ENCODE data around the gene SLC16A2.

SLC16A2 gene

DNA sequence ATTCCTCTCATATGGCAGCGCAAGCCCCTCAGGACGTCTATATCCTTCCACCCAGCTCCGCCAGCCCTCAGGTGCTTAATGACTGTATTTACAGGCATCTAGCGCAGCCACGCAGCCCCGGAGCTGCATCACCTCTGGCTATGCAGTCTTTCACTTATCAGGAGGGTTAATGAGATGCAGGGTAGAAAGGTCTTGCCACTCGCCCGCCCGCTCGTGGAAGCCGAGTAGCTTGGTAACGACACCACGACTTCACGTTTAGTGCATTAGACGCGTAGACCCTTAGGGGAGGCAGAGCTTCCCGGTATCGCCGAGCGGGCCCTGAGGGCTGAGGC lies 1.5 kb upstream of the SLC16A2 start:
- Histone ChIP-seq H3K4me2 (ENCODE audit: low read depth, low read length) (peak overlapping the region; percentile 71), H3K27ac (ENCODE audit: low read length) (no peak overlapping the region), H3K79me2 (ENCODE audit: low read length) (no peaks in the 10 kb centered on the region), H3K9ac (ENCODE audit: low read length) (no peak overlapping the region), H3K36me3 (replicated peaks; ENCODE audit: insufficient read depth, low read length) (no peaks in the 10 kb centered on the region), H4K20me1 (ENCODE audit: insufficient read depth, low read length) (no peaks in the 10 kb centered on the region), H2AFZ (ENCODE audit: low read length) (peak overlapping the region; percentile 78), H3K4me1 (ENCODE audit: low read length) (no peaks in the 10 kb centered on the region), H3K9me3 (replicated peaks; ENCODE audit: insufficient read depth, low read length) (no peaks in the 10 kb centered on the region), H3K9me2 (replicated peaks; ENCODE audit: insufficient read depth, low read length) (no peaks in the 10 kb centered on the region), H3K4me3 (ENCODE audit: low read length) (peak overlapping the region; percentile 68), H3K27me3 (replicated peaks; ENCODE audit: insufficient read depth, low read length) (no peaks in the 10 kb centered on the region), H3F3A (ENCODE audit: insufficient read depth, low read length) (no peaks in the 10 kb centered on the region)
- no peak for DNase-seq
- no peak for TF ChIP-seq EZH2phosphoT487 (IDR thresholded peaks at IDR 0.05; ENCODE audit: low read length)
- TF ChIP-seq, protein P1, sequence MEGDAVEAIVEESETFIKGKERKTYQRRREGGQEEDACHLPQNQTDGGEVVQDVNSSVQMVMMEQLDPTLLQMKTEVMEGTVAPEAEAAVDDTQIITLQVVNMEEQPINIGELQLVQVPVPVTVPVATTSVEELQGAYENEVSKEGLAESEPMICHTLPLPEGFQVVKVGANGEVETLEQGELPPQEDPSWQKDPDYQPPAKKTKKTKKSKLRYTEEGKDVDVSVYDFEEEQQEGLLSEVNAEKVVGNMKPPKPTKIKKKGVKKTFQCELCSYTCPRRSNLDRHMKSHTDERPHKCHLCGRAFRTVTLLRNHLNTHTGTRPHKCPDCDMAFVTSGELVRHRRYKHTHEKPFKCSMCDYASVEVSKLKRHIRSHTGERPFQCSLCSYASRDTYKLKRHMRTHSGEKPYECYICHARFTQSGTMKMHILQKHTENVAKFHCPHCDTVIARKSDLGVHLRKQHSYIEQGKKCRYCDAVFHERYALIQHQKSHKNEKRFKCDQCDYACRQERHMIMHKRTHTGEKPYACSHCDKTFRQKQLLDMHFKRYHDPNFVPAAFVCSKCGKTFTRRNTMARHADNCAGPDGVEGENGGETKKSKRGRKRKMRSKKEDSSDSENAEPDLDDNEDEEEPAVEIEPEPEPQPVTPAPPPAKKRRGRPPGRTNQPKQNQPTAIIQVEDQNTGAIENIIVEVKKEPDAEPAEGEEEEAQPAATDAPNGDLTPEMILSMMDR (IDR thresholded peaks at IDR 0.05; ENCODE audit: low read length), result no peak

DNA sequence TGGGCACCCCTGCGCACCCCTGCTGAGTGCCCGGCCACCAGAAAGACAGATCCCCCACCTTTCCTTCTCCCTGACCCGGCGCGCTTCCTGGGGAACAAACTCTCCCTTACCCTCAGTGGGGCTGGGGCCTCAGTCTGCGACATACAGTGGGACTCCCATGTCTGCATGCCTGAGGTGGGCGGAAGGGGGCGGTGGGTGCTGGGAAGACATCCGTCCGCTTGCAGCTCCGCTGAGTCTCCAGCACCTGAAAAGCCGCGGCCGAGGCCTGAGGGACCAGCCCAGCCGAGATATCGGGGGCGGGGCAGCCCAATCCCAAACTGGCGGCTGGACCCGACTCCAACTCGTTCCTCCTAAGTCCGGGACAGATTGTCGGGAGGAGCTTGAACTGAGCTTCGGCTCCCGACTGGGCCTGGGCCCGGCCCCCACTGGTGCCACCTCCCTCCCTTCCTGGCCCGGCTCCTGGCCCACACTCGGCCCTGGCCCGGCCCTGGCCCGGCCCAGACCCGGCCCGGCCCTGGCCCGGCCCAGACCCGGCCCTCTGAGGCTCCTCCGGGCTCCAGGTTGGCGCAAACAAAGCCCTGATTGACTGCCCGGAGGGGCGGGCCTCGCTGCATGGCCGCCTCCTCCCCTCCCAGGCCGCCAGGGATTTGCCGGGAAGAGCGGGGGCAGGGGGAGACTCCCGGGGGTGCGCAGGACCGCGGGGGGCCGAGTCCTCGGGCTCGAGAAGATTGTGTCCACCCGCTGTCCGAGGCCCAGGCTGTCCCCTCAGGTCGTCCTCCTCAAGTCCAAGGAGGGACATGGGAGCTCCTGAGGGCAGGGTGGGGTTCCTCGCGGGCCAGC lies 877 bp upstream of the SLC16A2 start:
- Histone ChIP-seq H3K9me2 (replicated peaks; ENCODE audit: insufficient read depth, low read length) (no peaks in the 10 kb centered on the region), H3K36me3 (replicated peaks; ENCODE audit: insufficient read depth, low read length) (no peaks in the 10 kb centered on the region), H3K27ac (ENCODE audit: low read length) (no peak overlapping the region), H3K4me2 (ENCODE audit: low read depth, low read length) (peak overlapping the region; percentile 71), H3K27me3 (replicated peaks; ENCODE audit: insufficient read depth, low read length) (no peaks in the 10 kb centered on the region), H2AFZ (ENCODE audit: low read length) (peak overlapping the region; percentile 78), H4K20me1 (ENCODE audit: insufficient read depth, low read length) (no peaks in the 10 kb centered on the region), H3K9me3 (replicated peaks; ENCODE audit: insufficient read depth, low read length) (no peaks in the 10 kb centered on the region), H3F3A (ENCODE audit: insufficient read depth, low read length) (no peaks in the 10 kb centered on the region), H3K9ac (ENCODE audit: low read length) (peak overlapping the region; percentile 49), H3K4me3 (ENCODE audit: low read length) (peak overlapping the region; percentile 68), H3K4me1 (ENCODE audit: low read length) (no peaks in the 10 kb centered on the region), H3K79me2 (ENCODE audit: low read length) (no peaks in the 10 kb centered on the region)
- TF ChIP-seq, protein P1 (IDR thresholded peaks at IDR 0.05; ENCODE audit: low read length), result no peak
- TF ChIP-seq EZH2 (optimal IDR thresholded peaks at IDR 0.05; ENCODE audit: low read depth, low read length) (no peak), EZH2phosphoT487 (IDR thresholded peaks at IDR 0.05; ENCODE audit: low read length) (no peak)
- DNase-seq, result no peak

DNA sequence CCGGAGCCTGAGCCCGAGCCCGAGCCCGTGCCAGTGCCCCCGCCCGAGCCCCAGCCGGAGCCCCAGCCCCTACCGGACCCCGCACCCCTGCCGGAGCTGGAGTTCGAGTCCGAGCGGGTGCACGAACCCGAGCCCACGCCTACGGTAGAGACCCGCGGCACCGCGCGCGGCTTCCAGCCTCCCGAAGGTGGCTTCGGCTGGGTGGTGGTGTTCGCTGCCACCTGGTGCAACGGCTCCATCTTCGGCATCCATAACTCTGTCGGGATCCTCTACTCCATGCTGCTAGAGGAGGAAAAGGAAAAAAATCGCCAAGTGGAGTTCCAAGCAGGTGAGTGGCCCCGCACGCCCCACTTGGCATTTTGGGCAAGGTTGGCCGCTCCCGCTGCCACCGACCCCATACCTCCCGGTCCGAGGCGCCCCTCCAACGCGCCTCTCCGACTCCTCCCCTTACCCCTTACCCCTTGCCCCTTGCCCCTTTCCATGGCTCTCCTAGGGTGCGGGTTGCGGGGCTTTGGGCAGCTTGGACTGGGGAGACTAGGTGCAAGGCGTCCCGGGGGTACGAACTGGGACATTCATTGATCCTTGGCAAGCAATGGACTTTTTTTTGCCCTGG lies 553 bp downstream of the SLC16A2 start:
- no peaks in the 10 kb centered on the region for H3K9me2 ChIP-seq (replicated peaks; ENCODE audit: insufficient read depth, low read length)
- H3K4me1 ChIP-seq (ENCODE audit: low read length), result no peaks in the 10 kb centered on the region
- H3K27ac ChIP-seq (ENCODE audit: low read length), result no peak overlapping the region
- H3K27me3 ChIP-seq (replicated peaks; ENCODE audit: insufficient read depth, low read length), result no peaks in the 10 kb centered on the region
- H3K36me3 ChIP-seq (replicated peaks; ENCODE audit: insufficient read depth, low read length), result no peaks in the 10 kb centered on the region
- H3K9ac ChIP-seq (ENCODE audit: low read length), result no peak overlapping the region
- no peak for TF ChIP-seq EZH2 (optimal IDR thresholded peaks at IDR 0.05; ENCODE audit: low read depth, low read length)
- TF ChIP-seq, protein P1 (IDR thresholded peaks at IDR 0.05; ENCODE audit: low read length), result no peak
- no peak for TF ChIP-seq EZH2phosphoT487 (IDR thresholded peaks at IDR 0.05; ENCODE audit: low read length)
- H3K9me3 ChIP-seq (replicated peaks; ENCODE audit: insufficient read depth, low read length), result no peaks in the 10 kb centered on the region
- H2AFZ ChIP-seq (ENCODE audit: low read length), result peak overlapping the region; percentile 7; the same call in 1 of the 2 replicates
- H3K79me2 ChIP-seq (ENCODE audit: low read length), result no peaks in the 10 kb centered on the region
- no peaks in the 10 kb centered on the region for H3F3A ChIP-seq (ENCODE audit: insufficient read depth, low read length)
- H3K4me3 ChIP-seq (ENCODE audit: low read length), result peak overlapping the region; percentile 68; the same call in 1 of the 2 replicates
- no peaks in the 10 kb centered on the region for H4K20me1 ChIP-seq (ENCODE audit: insufficient read depth, low read length)
- no peak for DNase-seq
- peak overlapping the region; percentile 71 for H3K4me2 ChIP-seq (ENCODE audit: low read depth, low read length)

All from MM.1S (cell line).